ENCODE results near the gene CCKAR. TPM values are rescaled to one million over a fixed set of nuclear protein-coding genes. Genes with fewer than 3 reads are reported as not detected.

CCKAR gene
- total and polyA plus RNA-seq, 2 of the 8 experiments (the other 6 are each of a cell fraction or from before 2014, with no cell fraction given): not detected

DNA sequence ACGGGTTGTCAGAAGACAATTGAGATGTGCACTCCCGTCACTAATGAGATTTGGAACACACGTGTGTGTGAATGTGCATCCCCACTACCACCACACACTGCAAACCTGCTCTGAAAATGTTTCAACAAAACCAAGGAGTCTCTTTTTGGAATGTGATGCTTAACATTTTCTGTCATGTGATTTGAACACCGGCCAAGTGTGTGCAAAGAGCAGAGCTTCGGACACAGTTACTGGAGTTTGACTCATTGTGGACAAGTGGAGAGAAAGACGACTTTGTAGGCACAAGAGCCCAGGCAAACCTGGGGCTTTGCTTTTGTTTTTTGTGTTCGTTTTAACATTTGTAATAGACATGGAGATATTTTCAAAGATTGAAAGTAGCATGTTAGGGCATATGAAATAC, 49.2 kb downstream of the CCKAR start:
- H3K27me3 ChIP-seq (replicated peaks in 1 of 4; ENCODE audit: control insufficient read depth in 3 of 4, extremely low read depth in 1 of 4, insufficient read depth in 3 of 4, low read length in 3 of 4): no peaks in the 10 kb centered on the region
- no peak overlapping the region for H2BK15ac ChIP-seq (ENCODE audit: low read length)
- no peak overlapping the region for H3K14ac ChIP-seq (ENCODE audit: insufficient read length)
- no peak overlapping the region for H3K4me3 ChIP-seq (ENCODE audit: extremely low read depth in 1 of 4, insufficient read depth in 2 of 4, low read depth in 3 of 4, low read length in 4 of 4)
- H4K5ac ChIP-seq (ENCODE audit: insufficient read length, low read depth, low read length): no peak overlapping the region
- 87% methylated on average over 7 of the region's 7 CpGs; no CpG with 5 or more reads in 1 of the 2 experiments for WGBS, 2 experiments (ENCODE audit: extremely low coverage in 1 of 2, insufficient coverage in 1 of 2, insufficient read length in 1 of 2, insufficient replicate concordance in 2 of 2, low coverage in 1 of 2, low lambda C conversion rate in 2 of 2, missing lambda C conversion rate in 1 of 2)
- H3K36me3 ChIP-seq (ENCODE audit: control insufficient read depth in 2 of 4, insufficient read depth in 4 of 4, low read length in 3 of 4): peaks cover 0 to 7% (median under 1%) of the 10 kb centered on the region in 4 experiments; a peak in 4 of 8 replicates
- no peak overlapping the region for H2BK5ac ChIP-seq (ENCODE audit: low read depth, low read length)
- no peak overlapping the region for H2AK5ac ChIP-seq (ENCODE audit: low read depth, low read length)
- H3K4ac ChIP-seq (replicated peaks; ENCODE audit: insufficient read length, low read depth, low read length): no peak overlapping the region
- no peak for FAIRE-seq
- H3K23ac ChIP-seq (ENCODE audit: insufficient read length): no peak overlapping the region
- H3K9ac ChIP-seq (replicated peaks in 1 of 4; ENCODE audit: extremely low read depth in 1 of 4, low read depth in 3 of 4, low read length in 3 of 4): no peak overlapping the region
- no peaks in the 10 kb centered on the region for H3K79me1 ChIP-seq (ENCODE audit: low read depth, low read length)
- no peak overlapping the region for H2BK120ac ChIP-seq (replicated peaks; ENCODE audit: low read depth, low read length)
- H4K91ac ChIP-seq (replicated peaks; ENCODE audit: insufficient read length, low read length): no peak overlapping the region
- no peak overlapping the region for H3K18ac ChIP-seq (ENCODE audit: extremely low read depth, low read length)
- H4K8ac ChIP-seq (ENCODE audit: extremely low read depth, insufficient read depth, low read length): no peak overlapping the region
- POLR2A ChIA-PET (ENCODE audit: partially characterized antibody): interaction anchor here (1.3 to 1.5 kb wide), 2 partner anchors 9 to 412 kb away, joined by 4 to 5 read pairs; no protein-coding TSS in a partner anchor
- H2BK12ac ChIP-seq (ENCODE audit: low read depth, low read length): no peak overlapping the region
- no peak for DNase-seq (ENCODE audit: low read depth in 1 of 2, low spot score in 2 of 2)
- H2AFZ ChIP-seq (ENCODE audit: low read length): no peak overlapping the region
- H3K9me3 ChIP-seq (ENCODE audit: insufficient read depth in 2 of 2, low read depth in 1 of 2, low read length in 1 of 2): no peaks in the 10 kb centered on the region
- TF ChIP-seq SP1 (IDR thresholded peaks at IDR 0.05; ENCODE audit: low read depth, low read length) (no peak), POLR2A (IDR thresholded peaks at IDR 0.05; ENCODE audit: control extremely low read depth in 1 of 2, low read depth in 2 of 2, low read length in 2 of 2) (0 out of 3 replicates have a peak, but pooled peaks of 1 of the 2 experiments have one; percentile 34), CBX5 (IDR thresholded peaks at IDR 0.05; ENCODE audit: low read depth, low read length) (no peak)
- H3K56ac ChIP-seq (replicated peaks; ENCODE audit: insufficient read length, low read depth, low read length): no peak overlapping the region
- H3K79me2 ChIP-seq (ENCODE audit: control insufficient read depth in 1 of 2, insufficient read depth in 2 of 2, low read length in 2 of 2): no peaks in the 10 kb centered on the region
- no peaks in the 10 kb centered on the region for H3K23me2 ChIP-seq (ENCODE audit: low read depth, low read length)
- H2BK20ac ChIP-seq (ENCODE audit: low read length): no peak overlapping the region
- CTCF ChIA-PET (ENCODE audit: partially characterized antibody): interaction anchor here (1.1 kb wide), 1 partner anchor 13 kb away, joined by 3 read pairs; no protein-coding TSS in a partner anchor
- H3K27ac ChIP-seq (ENCODE audit: low read depth, low read length): no peak overlapping the region
- H3K4me1 ChIP-seq (replicated peaks in 1 of 4; ENCODE audit: control insufficient read depth in 3 of 4, insufficient read depth in 4 of 4, low read length in 3 of 4): no peaks in the 10 kb centered on the region
- H3K4me2 ChIP-seq (ENCODE audit: insufficient read depth in 1 of 2, low read depth in 2 of 2, low read length in 2 of 2): no peak overlapping the region
- H4K20me1 ChIP-seq (replicated peaks in 1 of 2; ENCODE audit: control insufficient read depth in 1 of 2, insufficient read depth in 2 of 2, low read length in 2 of 2): no peaks in the 10 kb centered on the region
